ENCODE measurements around the gene PTPRU. TPM values are rescaled to one million over a fixed set of nuclear protein-coding genes. Genes with fewer than 3 reads are reported as not detected.

The PTPRU gene
- total RNA-seq, 1 experiment from 2014 or later: 40.7 TPM

- no peak for TF ChIP-seq CTCF (IDR thresholded peaks at IDR 0.05 in 2 of 3, conservative IDR thresholded peaks at IDR 0.05 in 1 of 3; ENCODE audit: borderline replicate concordance in 1 of 3, insufficient read depth in 1 of 3, low read depth in 2 of 3, low read length in 2 of 3)
- no peak for TF ChIP-seq ZBTB33 (IDR thresholded peaks at IDR 0.05; ENCODE audit: extremely low read depth, insufficient replicate concordance, low read length)
These were observed 25.8 kb upstream of the PTPRU start (continued) for GRCh38 chr1:29210278-29211085.

- DNase-seq (ENCODE audit: low read depth, low spot score) (no peak), ATAC-seq (no peak)
- no peaks in the 10 kb centered on the region for H3K79me2 ChIP-seq (ENCODE audit: insufficient read depth, low read length)
- H2AFZ ChIP-seq (ENCODE audit: low read depth, low read length, poor library complexity, severe bottlenecking): no peak overlapping the region
- intact Hi-C loops (cut with micrococcal nuclease): no loop called here
- H3K27me3 ChIP-seq (ENCODE audit: insufficient read depth, low read length): no peaks in the 10 kb centered on the region
- no peak overlapping the region for H3K9ac ChIP-seq (ENCODE audit: low read length)
- peaks cover 26 to 38% of the 10 kb centered on the region in 2 experiments for H3K36me3 ChIP-seq (ENCODE audit: control insufficient read depth in 1 of 2, insufficient read depth in 2 of 2, low read length in 2 of 2)
- no peaks in the 10 kb centered on the region for H4K20me1 ChIP-seq (ENCODE audit: insufficient read depth)
- H3K4me3 ChIP-seq (replicated peaks in 1 of 2; ENCODE audit: low read depth in 1 of 2, low read length in 2 of 2): no peak overlapping the region
- H3K4me1 ChIP-seq (ENCODE audit: control insufficient read depth in 1 of 2, insufficient read depth in 2 of 2, low read length in 2 of 2): no peaks in the 10 kb centered on the region
- no peak overlapping the region for H3K27ac ChIP-seq (ENCODE audit: low read depth, low read length)
- no peaks in the 10 kb centered on the region for H3K9me3 ChIP-seq (ENCODE audit: control insufficient read depth in 1 of 2, insufficient read depth in 1 of 2, low read depth in 1 of 2, low read length in 2 of 2)
- CTCF ChIA-PET: no interaction called here
- H3K4me2 ChIP-seq (ENCODE audit: low read length): no peak overlapping the region
- no TSS peak for BruUV-seq (replicated peaks)
- no peaks in the 10 kb centered on the region for H3K9me2 ChIP-seq (ENCODE audit: insufficient read depth)
- RAD21 ChIA-PET (ENCODE audit: low non-redundant PET in 1 of 2, low total read pairs in 2 of 2, uncharacterized antibody in 2 of 2, unreplicated experiment in 2 of 2): no interaction called here
- POLR2A ChIA-PET: no interaction called here
- TF ChIP-seq ZFX (IDR thresholded peaks at IDR 0.05): no peak
- no peak for TF ChIP-seq FOSL1 (IDR thresholded peaks at IDR 0.05; ENCODE audit: low read depth)
- no peak for TF ChIP-seq CEBPB (IDR thresholded peaks at IDR 0.05; ENCODE audit: low read depth)
- no peak for TF ChIP-seq REST (IDR thresholded peaks at IDR 0.05; ENCODE audit: low read depth)
- no peak for TF ChIP-seq ZBTB33 (IDR thresholded peaks at IDR 0.05; ENCODE audit: extremely low read depth, insufficient replicate concordance, low read length)
- no peak for TF ChIP-seq ZNF274 (IDR thresholded peaks at IDR 0.05; ENCODE audit: low read depth, low read length)
- TF ChIP-seq TCF7L2 (IDR thresholded peaks at IDR 0.05; ENCODE audit: borderline replicate concordance, extremely low read depth, insufficient read depth, insufficient read length): no peak
- TF ChIP-seq EGR1 (IDR thresholded peaks at IDR 0.05; ENCODE audit: low read depth): no peak
- TF ChIP-seq MAX (IDR thresholded peaks at IDR 0.05): no peak
These were observed 25.0 kb upstream of the PTPRU start for GRCh38 chr1:29211086-29212030.
